T47D (cell line): Measurements from ENCODE around the gene TELO2.

Experiments used
- DNase-seq, 2 experiments: peaks; one replicate each; pipeline versions ENCODE4 v3.0.0 to v3.0.0-alpha.2; 2011 to 2012; ENCODE audit warnings: low read depth in 1 of 2, low spot score in 1 of 2
- JUND ChIP-seq: IDR thresholded peaks from 2 replicates; pipeline ENCODE4 v1.6.1; 2012; ENCODE audit warnings: low read depth
- in situ Hi-C: cut with HindIII; loops from 2 replicates; pipeline ENCODE4 v1.10.0; 2016; ENCODE audit warnings: low sequenced_read_pairs, low pct_unique_long_range_greater_than_20kb

TELO2 gene

GRCh38 chr16:1450841-1451240 lies 42.3 kb upstream of the TELO2 start:
- no peak for TF ChIP-seq JUND
- no peak for DNase-seq
- in situ Hi-C loops = no loop called here

GRCh38 chr16:1451702-1452392 lies 41.3 kb upstream of the TELO2 start:
- no peak for TF ChIP-seq JUND
- no peak for DNase-seq
- in situ Hi-C loops = no loop called here

GRCh38 chr16:1452530-1452929 lies 40.6 kb upstream of the TELO2 start:
- TF ChIP-seq JUND = no peak
- in situ Hi-C loops = no loop called here
- DNase-seq = no peak

- in situ Hi-C loops = no loop called here
- DNase-seq = no peak
- no peak for TF ChIP-seq JUND
These were observed 39.8 kb upstream of the TELO2 start for GRCh38 chr16:1453316-1453715.

DNA sequence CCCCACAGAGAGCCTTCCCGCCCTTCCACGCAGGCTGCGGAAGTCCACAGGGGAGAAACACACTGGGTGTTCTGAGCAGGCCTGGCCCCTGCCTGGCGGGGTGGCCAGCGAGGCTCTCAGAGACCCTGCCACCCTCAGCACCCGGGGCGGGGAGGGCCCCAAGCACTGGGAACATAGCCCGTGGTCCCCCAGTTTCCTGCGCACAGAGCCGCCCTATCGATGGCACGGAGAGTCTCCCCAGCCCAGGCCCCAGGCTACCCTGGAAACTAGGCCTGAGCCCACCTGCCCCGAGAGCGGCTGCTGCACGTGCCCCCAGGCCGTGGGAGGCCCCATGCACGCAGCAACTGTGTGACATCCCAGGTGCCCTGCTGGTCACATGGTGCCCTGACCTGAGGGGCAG lies 38.6 kb upstream of the TELO2 start:
- in situ Hi-C loops = no loop called here
- no peak for TF ChIP-seq JUND
- DNase-seq = no peak

GRCh38 chr16:1455190-1456171 lies 37.7 kb upstream of the TELO2 start:
- in situ Hi-C loops = no loop called here
- no peak for TF ChIP-seq JUND
- DNase-seq = no peak

GRCh38 chr16:1456951-1457350 lies 36.2 kb upstream of the TELO2 start:
- TF ChIP-seq JUND = no peak
- in situ Hi-C loops = no loop called here
- no peak for DNase-seq

GRCh38 chr16:1457489-1458245 lies 35.5 kb upstream of the TELO2 start:
- no peak for DNase-seq
- no peak for TF ChIP-seq JUND
- in situ Hi-C loops = no loop called here

GRCh38 chr16:1458336-1458976 lies 34.7 kb upstream of the TELO2 start:
- in situ Hi-C loops = no loop called here

DNA sequence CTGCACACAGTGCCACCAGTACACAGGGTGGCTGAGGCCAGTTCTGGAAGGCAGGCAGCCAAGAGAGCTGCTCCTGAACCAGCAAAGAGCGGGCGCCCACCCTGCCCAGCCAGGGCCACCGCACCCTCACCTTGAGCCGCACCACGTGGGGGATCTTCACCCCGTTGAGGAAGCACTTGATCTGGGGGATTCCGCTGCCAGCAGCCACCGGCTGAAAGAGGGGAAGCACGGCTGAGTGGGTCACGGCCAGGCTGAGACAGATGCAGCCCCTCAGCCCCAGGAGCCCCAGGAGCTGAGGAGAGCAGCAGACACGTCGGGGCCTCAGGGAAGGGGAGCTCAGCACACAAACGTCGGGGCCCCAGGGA lies 34.2 kb upstream of the TELO2 start:
- in situ Hi-C loops = no loop called here
- TF ChIP-seq JUND = no peak
- no peak for DNase-seq

More at GRCh38 chr16:1458336-1458976, 34.7 kb upstream of the TELO2 start:
- TF ChIP-seq JUND = no peak
- DNase-seq = no peak

- DNase-seq = no peak
- no peak for TF ChIP-seq JUND
- in situ Hi-C loops = no loop called here
These were observed 33.2 kb upstream of the TELO2 start for GRCh38 chr16:1459967-1460366.

DNA sequence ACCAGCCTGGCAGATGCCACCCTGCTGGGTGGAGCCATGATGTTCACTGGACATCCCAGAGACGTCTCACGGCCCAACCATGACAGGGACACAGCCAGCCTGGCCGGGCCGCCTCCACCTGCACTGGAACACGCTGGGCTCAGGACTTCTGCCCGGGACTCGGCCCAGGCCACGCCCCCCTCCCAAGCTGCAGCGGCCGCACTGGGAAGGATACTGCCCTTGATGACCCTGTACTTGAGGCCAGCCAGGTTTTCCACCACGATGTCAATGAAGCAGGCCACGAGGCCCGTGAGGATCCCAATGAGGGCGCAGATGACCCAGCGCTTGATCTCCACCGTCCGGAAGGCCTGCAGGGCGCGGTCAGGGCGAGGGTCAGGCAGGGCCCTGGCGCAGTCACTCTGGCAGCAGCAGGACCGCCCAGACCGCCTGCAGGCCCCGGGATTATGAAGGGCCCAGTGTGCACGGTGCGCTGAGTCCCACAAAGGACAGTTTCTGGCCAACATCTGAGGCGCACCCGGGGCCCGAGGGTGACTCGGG lies 32.5 kb upstream of the TELO2 start:
- DNase-seq = no peak
- TF ChIP-seq JUND = no peak
- in situ Hi-C loops = no loop called here

- in situ Hi-C loops = no loop called here
- no peak for DNase-seq
- no peak for TF ChIP-seq JUND
These were observed 32.0 kb upstream of the TELO2 start for GRCh38 chr16:1461146-1461545.
